DMS153 (cell line): Measurements from ENCODE around the gene VWA2.
"Not testable (repeated sequence)": the region's sequence is repeated elsewhere in the genome, so short reads cannot be mapped to it uniquely, and the experiment has no call there.

Experiments used
- DNase-seq: peaks from one replicate; lab custom pipeline; 2025; lab: John Stamatoyannopoulos, UW

Gene VWA2

DNA sequence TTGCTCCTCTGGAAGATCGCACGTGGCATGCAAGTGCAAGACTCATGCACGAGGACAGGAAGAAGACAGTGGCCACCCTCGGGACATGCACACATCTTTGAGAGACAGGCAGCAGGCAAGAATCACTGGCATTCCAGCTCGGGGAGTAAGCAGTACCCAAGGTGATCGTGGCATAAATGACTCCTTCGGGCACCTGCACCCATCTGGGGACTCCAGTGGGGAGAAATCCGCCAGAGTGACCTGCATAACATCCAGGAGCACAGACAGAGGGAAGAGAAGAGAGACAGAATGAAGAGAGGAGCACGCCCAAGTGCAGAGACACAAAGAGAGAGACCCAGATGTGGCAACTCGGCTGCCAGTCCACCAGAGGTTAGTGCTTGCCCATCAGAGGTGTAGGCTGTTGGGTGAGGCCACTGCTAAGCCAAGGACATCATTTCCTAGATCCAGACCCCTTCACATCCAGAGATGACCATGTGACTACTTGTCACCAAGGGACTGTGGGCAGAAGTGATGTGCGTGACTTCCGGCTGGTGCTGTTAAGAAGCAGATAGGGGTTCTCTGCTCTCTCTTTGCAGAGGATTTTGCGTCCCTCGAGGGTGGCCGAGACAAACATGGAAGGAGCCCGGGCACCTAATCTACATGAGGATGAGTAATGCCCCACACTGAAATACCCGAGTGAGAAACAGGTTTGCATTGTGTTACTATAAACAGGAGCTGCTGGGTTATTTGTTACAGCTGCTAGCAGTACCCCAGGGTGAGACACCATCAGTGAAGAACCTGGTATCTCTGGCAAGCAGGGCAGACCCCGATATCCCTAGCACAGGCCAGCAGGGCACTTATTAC, 80.6 kb downstream of the VWA2 start:
- DNase-seq = no peak

DNA sequence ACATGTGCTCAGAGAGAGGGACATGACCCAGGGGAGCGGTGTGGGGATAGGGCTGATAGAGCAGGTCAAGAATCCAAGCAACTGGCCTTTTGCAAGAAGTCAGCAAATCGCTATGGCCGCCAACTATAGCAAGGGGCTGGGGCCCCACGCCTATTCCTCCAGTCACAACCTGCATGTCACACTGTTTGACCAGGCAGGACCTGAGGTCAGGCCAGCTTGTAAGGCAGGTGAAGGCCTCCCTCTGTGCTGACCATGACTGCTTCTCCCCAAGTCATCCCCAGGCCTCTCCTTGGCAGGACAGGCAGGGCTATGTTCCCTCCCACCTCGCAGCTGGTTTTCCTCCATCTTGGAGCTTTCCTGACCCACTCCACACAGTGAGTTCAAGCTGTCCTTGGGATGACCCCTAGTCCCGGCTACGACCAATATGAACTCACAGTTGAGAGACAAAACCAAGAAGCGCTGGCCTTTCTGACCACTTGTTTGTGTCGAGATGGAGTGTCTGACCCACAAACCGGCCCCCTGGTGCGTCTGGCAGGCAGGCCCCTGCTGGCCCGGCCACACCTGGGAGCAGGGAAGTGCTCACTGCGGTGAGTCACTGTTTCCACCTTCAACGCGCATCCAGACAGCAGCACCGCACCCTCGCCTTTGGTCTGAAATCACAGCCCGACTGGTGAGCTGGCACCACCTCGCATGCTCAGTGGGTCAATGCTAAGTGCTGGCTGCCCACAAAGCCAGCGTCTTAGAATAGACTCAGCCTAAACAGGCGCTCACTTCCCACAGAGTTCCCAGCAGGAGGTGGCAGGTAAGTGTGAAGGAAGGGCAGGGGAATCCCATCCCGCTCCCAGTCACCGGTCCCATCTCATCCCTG, 81.4 kb downstream of the VWA2 start:
- DNase-seq = no peak

DNA sequence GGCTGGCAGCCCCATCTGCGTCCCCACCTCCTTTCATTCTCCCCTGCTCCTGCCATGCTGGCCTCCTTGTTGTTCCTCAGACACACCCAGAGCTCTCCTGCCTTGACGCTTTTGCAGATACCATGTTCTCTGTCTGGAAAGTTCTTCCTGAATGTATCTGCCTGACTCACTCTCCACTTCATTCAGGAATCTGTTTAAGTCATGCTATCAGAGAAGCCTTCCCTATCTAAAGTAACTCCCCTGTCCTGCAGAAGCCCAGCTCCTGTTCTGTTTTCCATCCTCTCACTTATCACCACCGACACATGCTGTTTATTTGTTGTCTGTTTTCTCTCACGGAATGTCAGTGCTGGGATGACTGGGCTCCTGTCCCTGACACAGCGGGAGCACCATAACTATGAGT, 83.3 kb downstream of the VWA2 start:
- DNase-seq = no peak

DNA sequence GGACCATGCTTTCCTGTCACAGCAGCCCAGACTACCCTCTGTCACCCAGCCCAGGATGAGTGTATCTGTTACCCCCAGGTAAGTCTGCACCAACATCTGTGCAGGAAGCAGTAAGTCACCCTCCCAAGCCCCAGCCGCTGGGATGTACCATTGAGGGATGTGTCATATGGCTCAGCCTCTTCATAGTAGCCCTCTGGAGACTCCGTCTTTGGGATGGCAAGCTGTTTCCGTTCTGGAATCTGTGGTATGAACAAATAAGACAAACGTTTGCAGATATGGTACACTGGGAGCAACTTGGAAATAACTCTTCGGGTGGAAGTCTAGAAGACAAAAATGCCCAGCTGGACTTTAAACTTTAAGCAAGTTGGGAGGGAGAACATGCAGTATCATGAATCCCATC, 84.0 kb downstream of the VWA2 start:
- no peak for DNase-seq

DNA sequence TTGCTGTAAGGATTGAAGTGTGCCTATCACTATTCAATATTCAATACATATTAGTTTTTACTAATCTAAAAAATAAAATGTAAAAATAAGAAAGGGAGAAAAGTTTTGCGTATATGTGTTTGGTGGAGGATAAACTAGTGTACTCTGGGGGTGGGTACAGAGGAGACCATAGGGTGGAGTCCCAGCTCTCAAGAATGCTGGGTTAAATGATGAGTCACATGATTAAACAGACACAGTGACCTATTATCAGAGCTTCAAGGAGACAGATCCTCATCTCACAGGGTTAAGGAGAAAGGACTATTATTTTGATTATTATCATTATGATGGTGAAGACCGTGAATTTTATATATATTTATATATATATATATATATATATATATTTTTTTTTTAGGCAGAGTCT, 87.7 kb downstream of the VWA2 start:
- no peak for DNase-seq

DNA sequence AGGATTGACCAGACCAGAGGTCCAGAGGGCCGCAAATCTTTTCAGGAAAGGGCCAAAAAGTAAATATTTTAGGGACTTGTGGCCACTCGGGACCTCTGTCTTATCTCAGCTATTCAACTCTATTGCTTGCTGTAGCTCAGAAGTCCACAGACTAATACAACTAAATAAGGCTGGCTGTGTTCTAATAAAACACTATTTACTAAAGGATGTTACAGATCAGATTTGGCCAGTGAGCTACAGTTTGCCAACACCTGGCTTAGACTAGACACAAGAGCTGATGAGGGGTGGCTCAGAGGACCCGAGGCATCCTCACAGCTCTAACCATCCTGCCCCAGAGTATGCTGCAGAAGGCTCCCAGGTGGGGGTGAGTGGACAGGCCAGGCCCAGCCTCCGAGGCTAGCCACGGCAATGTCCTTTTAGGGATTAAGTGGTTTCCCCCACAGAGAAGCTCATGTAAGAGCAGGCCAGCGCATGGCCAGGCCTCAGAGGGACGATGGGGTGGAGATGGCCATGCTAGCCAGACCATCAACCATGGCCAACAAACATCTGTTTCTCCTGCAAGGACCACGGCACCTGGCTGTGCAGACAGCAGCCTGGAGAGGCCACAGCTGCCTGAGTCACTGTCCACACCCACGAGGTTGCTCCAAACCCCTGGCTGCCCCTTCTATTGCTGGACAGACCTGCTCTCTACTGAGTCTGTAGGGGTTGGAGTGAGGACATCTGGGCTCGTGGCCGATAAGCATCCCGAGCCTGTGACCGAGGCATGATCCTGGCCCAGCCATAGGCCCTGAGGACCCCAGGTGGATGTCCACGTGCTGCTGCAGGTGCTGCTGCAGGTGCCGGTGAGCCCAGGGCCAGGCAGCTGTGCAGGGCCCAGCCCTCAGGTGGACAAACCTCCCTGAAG, 88.7 kb downstream of the VWA2 start:
- DNase-seq = no peak

DNA sequence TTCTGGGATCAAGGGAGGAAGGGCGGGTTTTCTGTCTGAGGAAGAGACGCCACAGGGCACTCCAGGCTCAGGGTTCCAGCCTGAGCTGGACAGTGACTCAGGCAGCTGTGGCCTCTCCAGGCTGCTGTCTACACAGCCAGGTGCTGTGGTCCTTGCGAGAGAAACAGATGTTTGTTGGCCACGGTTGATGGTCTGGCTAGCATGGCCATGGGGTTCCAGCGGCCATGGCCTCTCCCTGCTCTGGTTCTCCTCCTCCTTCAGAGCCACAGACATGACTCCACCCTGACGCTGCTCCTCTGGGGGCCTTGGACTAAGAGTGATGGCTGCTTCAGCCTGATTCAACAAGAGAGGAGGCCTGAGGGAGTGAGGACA, 89.4 kb downstream of the VWA2 start:
- DNase-seq = no peak

DNA sequence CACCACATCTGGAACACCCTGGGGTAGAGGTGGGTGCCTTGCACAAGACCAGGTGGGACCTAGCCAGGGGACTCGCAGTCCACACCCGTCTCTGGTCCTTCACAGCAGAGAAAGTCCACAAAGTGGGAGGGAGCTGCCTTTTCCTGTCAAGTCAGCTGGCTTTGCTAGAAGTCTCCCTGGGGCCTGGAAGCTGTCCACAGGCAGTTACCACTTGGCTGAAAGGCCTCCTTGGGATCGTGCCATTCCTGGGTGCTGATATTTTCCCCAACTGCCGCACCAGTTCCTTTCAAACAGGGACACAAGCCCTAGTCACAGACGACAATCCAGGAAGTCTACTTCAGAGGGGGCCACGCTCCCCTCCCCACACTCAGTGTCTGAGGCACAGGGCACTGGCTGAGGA, 89.8 kb downstream of the VWA2 start:
- DNase-seq = no peak

DNA sequence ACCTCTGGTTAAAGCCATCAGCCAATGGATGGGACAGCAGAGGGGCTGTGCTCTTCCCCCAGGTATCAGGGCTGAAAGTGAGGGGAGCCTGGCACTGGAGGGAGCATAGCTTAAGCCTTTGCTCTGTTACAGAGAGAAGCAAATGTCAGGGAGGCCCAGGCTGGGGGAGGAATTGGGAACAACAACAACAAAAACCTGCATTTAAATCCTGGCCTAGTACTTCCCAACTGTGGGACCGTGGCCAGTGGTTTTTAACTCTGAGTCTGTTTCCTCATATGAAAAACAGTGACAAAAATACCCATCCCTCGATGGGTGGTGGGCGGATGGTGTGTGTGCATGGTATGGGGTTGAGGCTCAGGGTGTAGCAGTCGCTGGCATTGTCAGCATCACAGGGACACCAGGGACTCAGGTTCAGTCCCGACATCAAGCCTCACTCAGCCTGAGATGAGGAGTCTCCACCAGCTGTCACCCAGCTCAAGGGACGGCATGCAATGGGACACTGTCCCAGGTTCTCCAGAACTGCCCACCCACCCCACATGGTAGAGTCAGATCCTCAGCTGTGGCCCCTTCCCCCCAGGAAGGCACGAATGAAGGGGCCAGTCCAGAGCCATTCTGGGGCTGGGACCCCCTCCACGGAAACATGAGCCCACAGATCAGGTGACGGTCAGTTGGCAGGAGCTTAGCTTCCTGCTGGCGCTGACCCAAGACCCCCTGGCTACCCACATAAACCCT, 90.7 kb downstream of the VWA2 start:
- DNase-seq = no peak

DNA sequence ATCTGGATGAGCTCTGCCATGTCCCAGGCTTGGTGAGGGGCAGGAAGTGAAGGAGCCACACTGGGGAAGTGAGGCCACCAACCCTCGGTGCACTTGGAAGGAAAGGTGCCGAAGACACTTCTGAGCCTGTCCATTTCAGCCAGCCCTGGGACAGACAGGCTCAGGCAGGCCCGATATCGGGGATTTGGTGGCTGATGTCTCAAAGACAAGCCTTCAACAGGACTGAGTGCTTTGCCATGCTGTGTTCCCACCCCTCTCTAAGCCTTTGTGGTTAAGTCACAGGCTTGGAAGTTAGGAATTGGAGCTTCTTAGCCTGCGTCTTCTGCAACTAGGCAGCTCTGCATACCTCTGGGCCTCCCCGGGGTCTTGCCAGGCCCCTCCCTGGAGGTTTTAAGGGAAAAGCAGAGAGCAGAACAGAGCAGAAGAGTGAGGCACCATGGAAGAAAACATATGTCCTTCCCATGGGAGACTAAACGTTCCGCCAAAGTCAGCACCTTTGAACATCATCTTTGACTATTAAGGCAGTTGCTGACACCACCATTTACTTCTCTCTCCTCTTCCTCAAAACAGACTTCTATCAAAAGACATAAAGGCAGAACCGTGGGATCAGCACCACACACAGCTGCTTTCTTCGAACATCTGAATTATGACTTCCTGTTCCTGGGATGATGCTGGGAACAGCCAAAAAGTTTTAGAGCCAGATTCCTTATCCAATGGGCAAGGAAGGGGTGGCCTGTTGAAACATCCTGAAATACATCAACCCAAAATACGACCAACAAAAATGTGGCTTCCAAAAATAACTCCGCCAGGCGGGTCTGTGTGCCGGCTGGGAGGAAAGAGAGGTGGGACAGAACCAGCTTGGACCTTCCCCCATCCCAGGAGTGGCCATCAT, 93.5 kb downstream of the VWA2 start:
- no peak for DNase-seq

DNA sequence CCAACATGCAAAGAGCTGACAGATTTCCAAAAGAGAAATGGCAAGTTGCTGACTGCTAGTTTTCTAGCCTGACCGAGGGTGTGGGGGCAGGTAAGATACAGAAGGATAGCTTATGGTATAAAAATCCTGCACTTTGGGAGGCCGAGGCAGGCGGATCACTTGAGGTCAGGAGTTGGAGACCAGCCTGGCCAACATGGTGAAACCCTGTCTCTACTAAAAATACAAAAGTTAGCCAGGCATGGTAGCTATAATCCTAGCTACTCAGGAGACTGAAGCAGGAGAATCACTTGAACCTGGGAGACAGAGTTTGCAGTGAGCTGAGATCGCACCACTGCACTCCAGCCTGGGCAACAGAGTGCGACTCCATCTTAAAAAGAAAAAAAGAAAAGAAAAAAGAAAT, 94.4 kb downstream of the VWA2 start:
- DNase-seq = not testable (repeated sequence)

DNA sequence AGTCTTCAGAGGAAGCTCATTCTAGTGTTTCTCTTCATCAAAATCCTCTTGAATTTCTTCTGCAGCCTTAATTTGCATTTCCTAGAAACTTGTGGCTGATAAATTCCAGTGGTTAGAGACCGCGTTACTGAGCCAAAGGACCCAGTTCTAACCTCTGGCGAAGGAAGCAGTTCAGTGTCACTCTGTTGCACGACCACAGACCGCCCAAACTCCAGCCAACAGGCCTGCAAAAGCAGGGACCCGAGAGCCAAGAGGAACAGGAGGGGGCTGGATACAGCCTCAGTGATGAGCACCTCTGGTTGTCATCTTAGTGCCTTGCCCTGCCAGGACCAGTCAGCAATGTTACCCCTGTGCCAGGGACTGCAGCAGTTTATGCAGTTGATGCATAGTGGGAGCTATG, 95.2 kb downstream of the VWA2 start:
- DNase-seq = no peak

DNA sequence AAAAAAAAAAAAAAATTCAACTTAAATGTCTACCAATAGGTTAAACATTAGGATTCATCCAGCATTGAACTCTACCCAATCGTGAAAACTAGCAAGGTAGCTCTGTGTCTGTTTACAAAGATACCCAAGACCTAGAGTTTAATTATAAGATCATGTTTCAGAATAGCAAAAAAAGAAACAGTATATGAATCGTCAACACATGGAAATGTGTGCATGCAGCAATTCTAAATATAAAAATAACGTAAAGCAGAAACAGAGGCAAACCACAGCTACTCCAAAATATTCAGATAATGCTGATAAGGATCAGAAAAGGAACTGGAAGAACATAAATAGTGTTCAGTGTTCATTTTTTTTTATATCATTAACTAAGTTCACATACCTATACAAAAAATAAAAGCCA, 96.6 kb downstream of the VWA2 start:
- DNase-seq = no peak

DNA sequence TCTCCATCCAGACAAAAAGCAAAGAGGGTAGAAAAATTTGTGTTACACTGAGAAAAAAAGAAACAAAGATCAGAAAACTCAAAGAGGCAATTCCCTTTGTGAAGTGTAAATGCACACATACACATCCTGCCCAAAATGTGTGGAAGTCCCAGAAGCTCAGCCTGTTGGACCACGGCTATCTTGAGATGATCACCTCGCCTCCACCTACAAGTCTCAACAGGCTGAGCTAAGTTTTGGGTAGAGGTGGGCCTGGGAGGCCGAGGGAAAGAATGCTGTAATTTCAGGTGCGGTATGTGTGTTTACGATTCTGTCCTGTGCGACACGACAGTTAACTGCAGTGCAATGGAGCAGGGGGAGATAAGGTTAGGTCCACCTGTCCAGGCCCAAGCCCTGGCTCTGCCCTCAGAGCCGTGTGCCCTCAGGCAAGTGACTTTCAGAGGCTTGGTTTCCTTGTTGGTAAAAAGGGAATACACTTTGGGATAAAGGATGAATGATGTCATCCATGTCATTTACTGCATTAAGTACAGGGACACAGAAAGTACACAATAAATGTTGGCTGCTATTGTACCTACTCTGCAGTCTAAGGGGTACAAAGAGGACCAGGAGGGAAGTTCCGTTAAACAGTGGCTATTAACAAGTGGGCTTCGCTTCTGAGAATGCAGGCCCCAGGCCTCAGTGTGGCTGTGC, 97.9 kb downstream of the VWA2 start:
- peak; percentile 73 for DNase-seq

DNA sequence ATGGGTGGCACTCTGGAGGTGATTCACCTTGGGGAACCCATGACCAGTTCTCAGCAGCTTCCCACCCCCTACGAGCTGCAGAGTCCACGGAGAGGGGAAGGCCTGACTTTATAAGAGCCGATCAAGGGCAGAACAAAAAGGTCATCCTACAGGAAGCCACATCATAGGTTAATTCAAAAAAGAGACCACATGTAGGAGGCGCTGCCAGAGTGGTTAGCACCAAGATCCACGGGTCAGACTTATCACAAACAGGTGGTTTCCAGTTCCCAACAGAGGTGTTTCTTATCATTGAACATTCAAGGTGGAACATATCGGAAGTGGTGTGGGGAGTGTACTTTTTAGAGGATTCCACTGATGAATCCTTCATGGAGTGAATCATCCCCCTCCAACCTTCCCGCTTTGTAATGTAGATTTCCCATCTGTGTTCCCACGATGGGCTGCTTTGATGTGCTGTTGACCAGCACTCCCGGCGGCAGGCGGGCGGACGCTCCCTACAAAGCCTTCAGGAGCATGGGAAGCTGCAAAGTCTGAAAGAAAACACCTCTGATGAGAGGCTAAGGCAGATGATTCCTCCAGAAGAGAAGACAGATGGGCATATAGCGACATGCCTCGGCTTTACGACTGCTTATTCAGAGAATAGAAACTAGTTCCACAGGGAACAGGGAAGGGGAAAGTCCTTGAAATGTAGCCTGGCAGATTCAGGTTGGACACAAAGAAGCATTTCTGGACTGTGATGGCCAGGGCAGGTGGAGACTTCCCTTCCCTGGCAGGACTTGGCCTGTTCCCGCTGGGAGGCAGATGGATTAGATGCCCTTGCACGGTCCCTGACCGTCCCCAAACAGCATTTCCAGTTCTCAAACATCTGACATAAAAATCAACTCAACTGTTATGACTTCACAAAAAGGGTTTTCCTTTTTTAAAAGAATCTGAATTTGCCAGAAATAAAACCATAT, 98.7 kb downstream of the VWA2 start:
- no peak for DNase-seq

DNA sequence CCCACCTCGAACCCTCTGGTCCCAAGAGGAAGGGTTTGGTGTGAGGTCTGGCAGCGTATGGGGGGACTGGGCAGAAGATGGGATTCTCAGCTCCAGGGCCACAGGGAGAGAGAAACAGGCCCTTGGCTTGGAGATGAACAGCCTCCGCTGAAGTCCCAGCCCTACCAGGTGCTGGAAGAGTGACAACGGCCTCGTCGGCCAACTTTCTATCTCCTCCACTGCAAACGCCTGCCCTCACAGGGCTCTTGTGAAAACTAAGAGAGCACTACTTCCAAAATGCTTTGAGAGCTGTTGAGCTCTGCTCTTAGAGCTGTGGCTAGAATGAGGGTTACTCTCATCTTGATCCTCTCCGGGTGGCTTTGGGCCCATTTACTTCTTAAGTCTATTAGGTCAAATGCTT, 101.8 kb downstream of the VWA2 start:
- DNase-seq = no peak
